Measurements from ENCODE around the gene TFPI.

The TFPI gene

DNA sequence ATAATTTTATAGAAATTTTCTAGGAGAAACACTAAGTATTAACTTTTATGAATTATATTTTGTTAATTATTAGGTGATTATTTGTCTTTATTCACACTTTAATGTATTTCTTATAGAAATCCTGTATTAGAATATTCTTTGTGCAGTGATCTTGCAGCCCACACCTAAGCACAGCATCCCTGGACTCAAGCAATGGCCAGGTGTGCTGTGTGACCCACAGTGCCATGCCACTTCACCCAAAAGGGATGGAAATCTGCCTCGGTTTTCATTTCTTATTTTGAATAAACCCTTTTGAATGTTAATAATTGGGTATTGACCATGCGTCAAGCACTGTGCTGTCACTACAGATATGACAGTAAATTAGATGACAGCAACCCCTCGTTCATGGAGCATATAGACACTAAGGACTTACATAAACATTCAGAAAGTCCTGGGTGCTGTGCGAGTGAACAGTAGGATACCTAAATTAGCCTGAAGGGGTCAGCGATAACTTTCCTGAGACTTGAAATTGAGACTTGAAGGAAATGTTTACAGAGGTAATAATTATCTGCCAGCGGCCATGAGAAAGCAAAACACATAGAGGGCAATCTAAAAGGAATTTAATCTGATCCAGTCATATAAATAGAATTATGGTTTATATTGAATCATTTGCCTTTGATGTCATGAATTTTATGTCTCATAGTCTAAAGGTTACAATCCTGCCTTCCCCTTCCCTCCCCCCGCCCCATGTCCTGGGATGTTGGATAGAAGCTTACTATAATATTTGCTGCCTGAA, 53.5 kb downstream of the TFPI start:
- Histone ChIP-seq H3K4me3 (no peak overlapping the region), H3K27ac (no peak overlapping the region)
- DNase-seq (ENCODE audit: low spot score) = no peak
- TF ChIP-seq CTCF (IDR thresholded peaks at IDR 0.05) = no peak

DNA sequence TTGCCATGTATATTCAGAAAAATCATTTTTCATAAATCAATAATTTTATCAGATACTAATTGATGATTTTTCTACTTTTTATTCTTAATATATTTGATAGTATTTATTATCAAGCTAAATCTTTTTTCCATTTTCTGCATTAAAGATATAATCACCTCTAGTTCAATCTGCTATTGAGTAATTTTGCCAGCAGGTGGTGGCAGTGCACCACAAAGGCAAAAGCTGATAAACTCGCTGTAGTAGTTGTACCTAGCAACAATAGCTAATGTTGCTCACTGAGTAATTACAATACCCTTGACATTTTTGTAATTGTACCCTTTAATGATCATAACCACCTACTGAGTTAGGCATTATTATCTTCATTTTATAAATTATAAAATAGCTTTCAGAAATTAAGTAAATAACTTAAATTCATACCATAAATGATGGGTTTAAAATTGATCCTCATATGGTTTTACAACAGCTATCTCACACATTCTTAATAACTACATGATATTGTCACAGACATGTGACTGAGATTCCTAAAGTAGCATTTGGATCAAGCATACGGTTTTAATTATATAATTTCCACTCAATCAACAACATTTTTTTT, 54.2 kb downstream of the TFPI start:
- H3K27ac ChIP-seq = no peak overlapping the region
- no peak for DNase-seq (ENCODE audit: low spot score)
- peak; percentile 61 for TF ChIP-seq CTCF (IDR thresholded peaks at IDR 0.05)

GRCh38 chr2:187497858-187498463, 56.3 kb downstream of the TFPI start:
- no peak for TF ChIP-seq CTCF (IDR thresholded peaks at IDR 0.05)
- no peak overlapping the region for H3K27ac ChIP-seq
- no peak overlapping the region for H3K4me3 ChIP-seq
- no peak for DNase-seq (ENCODE audit: low spot score)

More for the DNA sequence above, 54.2 kb downstream of the TFPI start:
- no peak overlapping the region for H3K4me3 ChIP-seq

- Histone ChIP-seq H3K27ac (no peak overlapping the region), H3K4me3 (no peak overlapping the region)
- DNase-seq (ENCODE audit: low spot score) = no peak
- no peak for TF ChIP-seq CTCF (IDR thresholded peaks at IDR 0.05)
Observed at GRCh38 chr2:187497140-187497539, 57.1 kb downstream of the TFPI start.

- no peak for TF ChIP-seq CTCF (IDR thresholded peaks at IDR 0.05)
- H3K27ac ChIP-seq = no peak overlapping the region
- DNase-seq (ENCODE audit: low spot score) = no peak
Observed at GRCh38 chr2:187495324-187495723, 58.9 kb downstream of the TFPI start.

GRCh38 chr2:187493877-187494568, 60.2 kb downstream of the TFPI start:
- Histone ChIP-seq H3K4me3 (no peak overlapping the region), H3K27ac (no peak overlapping the region)
- DNase-seq (ENCODE audit: low spot score) = no peak
- no peak for TF ChIP-seq CTCF (IDR thresholded peaks at IDR 0.05)

More at GRCh38 chr2:187495324-187495723, 58.9 kb downstream of the TFPI start:
- H3K4me3 ChIP-seq = no peak overlapping the region
